NK-92 treated with Interleukin-12 subunit alpha and Interleukin-12 subunit beta, amount 100 ng/mL, for 24 hours (cell line): ENCODE results near the gene UNKL.
A peak's percentile ranks its signal among the peaks of the same experiment; 100 is the strongest.

Source experiments
- DNase-seq: peaks from one replicate; lab custom pipeline; 2025; lab: John Stamatoyannopoulos, UW

Gene UNKL

DNA sequence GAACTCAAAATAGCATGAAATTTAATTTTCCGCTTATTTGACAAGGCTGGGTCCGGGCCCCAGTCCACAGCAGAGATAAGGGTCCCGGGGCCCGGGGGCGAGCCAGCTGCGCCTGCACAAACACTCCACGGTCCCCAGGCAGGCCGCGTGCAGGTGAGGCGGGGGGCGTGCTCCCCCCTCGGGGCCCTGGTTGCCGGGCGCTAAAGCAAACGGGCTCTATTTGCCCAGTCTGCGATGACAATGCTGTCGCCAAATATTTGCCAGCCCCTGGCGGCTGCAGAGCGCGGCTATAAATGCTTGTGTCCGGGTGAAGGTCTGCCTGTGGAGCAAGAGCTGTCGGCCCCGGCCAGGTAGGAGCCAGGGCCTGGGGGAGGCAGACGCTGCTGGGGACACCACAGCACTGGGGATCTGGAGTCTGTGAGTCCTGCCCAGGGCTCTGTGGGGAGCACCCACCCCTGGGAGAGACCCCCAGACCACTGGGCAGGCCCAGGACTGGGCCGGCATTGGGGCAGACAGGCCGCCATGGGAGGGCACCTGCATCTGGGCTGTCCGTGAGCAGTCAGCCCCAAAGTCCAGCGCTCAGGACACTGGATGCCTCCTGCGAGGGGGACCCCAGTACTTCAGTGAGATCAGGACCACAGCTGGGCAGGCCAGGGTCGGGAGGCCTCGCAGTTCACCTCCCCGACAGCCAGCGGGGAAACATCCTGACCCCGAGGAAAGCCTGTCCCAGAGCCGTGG lies 16.4 kb upstream of the UNKL start, which contains the start of gene PERCC1:
TSS of gene PERCC1 (plus strand) at position 320 of the 738 bp plus-strand sequence. CDS start 1,516 bp downstream, outside the sequence.
- DNase-seq: no peak

DNA sequence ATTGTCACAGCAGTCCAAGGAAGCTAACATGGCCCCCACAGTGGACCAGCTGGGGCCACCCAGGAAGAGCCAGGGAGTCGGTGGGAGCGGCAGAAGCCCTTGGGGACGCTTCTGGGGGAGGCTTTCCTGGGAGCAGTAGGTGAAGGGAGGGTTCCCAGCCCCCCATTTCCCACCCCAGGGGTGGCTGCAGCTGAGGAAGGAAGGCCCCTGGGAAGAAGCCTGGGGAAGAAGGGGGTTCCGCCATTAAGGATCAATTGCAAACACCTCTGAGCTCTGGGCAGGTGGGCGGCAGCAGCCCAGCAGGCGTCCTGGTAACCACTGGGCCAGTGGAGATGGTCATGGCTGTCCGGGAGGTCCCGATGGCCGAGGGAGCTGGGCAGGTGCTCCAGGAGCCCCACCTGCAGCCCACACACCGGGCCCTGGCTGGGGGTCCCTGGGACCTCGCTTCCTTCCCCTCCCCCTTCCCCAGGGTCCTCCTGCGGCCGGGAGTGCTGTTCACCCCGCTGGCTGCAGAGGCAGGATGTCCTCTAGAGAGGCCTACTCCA lies 15.8 kb upstream of the UNKL start:
- no peak for DNase-seq

DNA sequence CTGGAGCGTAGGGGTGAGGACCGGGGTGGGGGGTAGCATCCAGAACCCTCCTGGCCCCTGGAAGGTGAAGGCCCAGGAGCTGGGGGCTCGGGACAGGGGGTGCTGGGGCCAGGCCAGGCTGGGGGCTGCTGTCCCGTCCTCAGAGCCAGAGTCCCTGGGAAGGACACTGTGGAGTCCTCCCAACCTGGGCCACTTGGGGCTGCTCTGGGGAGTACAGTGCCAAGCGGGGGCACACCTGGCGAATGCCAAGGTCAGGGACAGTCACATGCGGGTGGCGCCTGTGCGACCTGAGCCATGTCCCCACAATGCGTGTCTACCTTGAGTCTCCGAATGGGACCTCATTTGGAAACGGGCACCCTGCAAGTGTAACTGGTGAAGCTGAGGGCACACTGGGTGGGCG lies 15.1 kb upstream of the UNKL start:
- DNase-seq: no peak

DNA sequence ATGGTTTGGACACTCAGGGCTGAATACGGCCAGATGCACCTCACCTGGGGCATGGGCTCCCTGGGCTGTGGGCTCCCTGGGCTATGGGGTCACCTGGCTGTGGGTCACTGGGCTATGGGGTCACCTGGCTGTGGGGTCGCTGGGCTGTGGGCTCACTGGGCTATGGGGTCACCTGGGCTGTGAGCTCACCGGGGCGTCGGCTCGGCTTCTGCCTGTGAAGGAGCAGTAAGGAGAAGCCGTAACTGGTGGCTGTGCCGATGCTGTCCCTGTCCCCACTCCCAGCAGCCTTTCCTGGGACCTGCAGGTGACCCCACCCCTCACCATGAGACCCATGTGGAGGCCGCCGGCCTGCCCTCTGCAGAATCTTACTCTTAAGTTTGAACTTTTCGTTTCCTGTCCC lies 14.5 kb upstream of the UNKL start:
- no peak for DNase-seq

DNA sequence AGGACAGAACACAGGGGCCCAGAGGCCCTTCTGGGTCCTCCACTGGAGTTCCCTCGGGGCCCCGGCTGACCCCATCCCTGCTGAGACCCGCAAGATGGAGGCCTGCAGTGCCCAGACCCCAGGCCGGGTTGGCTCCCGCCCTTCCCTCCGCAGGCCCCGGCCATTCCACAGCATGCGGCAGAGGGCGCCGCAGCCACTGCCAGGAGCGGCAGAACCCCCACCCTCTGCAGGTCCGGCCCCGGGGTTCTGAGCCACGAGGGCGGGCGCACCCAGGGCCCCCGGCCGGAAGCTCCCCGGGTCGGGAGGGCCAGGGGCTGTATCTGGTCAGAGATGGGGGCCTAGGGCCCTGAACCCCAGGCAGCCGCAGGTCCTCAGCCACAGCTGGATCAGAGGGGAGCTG lies 14.0 kb upstream of the UNKL start:
- DNase-seq: no peak

DNA sequence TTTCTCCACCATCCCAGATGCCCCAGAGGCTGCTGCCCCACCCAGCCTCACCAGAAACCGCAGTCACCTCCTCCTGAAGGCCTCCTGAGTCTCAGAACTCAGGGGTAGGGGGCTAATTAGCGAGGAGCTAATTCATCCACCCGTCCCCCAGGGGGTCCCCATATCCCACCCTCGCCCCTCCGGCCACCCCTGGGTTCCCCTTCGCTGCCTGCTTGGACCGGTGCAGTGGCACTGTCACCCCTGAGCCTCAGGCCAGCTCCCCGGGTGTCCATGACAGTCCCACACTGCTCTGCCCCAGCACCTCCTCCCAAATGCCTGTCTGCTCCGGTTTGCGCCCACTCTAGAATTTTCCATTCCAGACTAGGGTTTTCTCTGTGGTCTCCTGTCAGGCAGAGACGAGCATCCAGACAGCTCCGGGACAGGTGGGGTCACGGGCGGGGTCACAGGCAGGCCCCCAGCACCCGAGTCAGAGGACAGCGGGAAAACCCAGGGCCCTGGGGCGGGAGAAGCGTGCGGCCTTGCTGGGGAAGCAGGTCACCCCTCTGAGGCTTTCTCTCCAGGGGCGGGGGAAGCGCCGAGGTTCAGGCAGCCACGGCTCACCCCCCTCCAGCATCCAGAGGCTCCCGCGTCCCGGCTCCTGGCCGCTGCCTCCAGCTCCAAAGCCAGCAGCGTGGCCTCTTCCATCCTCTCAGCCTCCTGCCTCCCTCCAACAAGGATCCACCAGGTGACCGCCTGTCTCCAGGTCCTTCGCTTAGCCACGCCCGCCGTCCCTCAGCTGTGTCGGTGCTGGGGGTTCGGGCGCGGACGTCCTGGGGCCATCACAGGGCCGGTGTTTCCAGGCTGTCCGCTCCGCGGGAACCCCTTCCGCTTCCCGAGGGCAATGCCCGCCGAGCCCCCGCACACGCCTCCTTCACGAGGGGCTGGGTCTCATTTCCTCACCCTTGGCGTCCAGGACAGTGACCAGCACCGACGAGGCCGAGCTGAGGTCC lies 13.3 kb upstream of the UNKL start:
- DNase-seq: no peak

DNA sequence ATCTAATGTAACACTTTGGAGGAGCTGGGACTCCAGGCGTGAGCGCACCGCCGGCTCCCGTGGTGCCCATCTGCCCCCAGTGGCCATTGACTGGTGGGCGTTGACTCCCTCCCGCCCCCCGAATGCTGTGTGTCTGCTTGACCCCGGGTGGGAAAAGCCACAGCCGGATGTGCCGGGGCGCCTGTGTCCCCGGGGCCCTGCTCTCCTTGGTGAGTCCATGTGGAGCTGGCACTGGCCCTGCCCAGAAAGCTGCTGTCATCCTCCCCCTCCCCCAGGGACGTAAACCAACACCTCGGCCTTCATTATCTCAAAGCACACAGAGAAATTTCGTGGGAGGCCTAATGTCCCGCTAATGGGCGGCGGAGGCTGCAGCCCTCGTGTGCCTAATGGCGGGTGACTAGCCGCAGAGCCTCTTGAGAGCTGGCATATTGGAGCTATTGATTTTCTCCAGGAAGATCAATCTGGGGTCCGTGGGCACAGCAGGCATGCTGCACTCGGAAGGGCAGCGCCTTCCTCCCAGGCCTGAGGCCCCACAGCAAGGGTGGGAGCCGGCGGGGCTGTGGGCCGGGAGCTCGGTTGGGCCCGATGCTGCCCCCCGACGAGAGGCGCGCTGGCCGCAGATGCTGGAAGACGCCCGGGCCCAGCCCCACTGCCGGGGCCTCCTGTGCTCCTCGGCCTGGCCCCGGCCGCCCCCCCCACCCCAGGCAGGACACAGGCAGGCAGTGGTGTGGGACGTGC lies 12.4 kb upstream of the UNKL start:
- no peak for DNase-seq

DNA sequence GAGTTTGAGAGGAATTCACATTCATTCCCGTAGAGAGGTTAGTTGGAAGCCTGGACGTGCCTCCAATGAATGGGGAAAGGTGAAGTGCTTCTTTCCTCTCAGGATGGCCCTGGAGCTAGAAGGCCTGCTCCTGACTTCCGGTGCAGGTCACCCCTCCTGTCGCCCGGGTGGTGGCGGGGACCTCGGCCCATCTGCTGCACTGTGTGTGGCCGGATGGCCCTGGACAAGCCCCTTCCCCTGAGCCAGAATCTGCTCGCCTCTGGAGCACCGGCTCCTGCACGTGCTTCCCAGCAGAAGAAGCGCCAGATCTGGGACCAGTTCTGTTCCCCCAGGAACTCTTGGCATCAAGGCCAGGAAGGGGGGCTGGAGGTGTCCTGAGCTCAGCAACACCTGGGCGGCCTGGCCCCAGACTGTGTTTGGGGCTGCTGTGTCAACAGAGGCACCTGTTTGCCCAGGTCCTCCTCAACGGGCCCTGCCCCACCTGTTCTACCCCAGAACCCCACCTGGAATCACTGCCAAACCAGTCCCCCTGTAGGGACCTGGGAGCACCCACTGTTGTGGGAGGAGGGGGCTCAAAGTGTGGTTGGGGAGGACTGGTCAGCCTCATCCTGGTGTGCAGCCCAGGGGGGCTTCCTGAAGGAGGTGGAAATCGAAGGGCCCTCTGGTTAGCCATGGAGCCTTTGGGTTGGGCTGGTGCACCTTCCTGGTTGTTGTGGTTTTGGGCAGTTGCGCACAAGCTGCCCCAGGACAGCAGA lies 11.3 kb upstream of the UNKL start:
- no peak for DNase-seq

DNA sequence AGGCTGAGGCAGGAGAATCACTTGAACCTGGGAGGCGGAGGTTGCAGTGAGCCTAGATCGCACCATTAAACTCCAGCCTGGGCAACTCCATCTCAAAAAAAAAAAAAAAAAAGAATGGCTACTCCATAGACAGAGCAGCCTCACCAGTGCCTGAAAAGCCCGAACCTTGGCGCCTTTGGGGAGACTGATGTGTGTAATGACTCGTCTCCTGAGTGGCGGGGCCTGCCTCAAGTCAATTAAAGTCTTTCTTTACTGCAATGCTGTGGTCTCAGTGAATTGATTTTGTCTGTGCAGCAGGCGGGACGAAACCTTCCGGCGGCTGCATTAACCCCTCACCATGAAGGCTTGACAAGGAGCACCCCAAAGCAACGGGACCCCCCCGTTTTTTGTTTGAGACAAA lies 9.5 kb upstream of the UNKL start:
- DNase-seq: no peak

DNA sequence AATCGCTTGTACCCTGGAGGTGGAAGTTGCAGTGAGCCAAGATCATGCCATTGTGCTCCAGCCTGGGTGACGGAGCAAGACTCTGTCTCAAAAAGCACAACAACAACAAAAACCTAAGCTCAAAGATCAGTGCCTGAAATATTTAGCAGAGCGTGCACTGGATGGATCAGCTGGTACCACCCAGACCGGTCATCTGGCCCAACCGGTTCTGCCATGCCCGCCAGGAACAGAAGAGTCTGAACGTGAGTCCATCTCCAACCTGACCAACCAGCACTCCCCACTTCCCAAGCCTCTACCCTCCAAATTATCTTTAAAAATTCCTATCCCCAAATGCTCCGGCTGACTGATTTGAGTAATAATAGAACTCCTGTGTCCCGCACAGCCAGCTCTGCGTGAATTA lies 7.6 kb upstream of the UNKL start:
- DNase-seq: no peak

DNA sequence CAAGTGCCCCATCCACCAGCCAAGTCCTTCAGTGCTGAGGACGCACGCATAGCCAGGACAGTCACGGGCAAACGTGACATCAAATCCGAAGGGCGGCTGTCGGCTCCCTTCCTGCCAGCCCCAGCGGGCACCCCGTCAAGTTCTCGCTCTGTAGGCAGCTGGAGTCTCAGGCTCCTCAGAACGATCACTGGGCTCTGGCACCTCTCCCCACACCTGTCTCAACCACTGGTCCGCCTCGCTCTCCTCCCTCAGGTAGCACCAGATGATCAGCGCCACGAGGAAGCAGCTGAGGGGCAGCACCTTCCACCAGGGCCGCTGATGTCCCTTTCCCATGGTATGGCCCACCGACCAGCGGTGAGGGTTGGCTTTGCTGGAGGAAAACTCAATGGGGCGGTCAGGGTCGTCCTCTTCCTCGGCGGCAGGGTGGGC lies 5.6 kb upstream of the UNKL start:
- DNase-seq: no peak

DNA sequence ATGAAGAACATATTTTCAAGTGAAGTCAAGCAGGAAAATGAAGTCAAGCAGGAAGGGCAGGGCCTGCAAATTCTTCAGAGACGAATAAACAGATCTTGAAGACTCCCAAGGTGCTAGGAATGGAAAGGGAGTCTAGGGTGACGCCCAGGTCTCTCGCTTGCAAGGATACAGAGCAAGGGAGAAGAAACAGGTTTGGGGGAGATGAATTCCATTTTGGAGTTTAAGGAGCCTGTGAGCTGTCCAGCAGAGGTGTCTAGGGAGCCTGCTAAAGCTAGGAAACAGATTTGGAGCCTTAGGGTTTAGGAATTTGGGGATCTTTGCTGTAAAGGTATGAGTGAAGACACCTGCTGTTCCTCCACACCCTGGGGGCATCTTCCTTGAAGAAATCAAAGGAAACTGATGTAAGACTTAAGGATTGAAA lies 2.0 kb upstream of the UNKL start:
- DNase-seq: no peak

DNA sequence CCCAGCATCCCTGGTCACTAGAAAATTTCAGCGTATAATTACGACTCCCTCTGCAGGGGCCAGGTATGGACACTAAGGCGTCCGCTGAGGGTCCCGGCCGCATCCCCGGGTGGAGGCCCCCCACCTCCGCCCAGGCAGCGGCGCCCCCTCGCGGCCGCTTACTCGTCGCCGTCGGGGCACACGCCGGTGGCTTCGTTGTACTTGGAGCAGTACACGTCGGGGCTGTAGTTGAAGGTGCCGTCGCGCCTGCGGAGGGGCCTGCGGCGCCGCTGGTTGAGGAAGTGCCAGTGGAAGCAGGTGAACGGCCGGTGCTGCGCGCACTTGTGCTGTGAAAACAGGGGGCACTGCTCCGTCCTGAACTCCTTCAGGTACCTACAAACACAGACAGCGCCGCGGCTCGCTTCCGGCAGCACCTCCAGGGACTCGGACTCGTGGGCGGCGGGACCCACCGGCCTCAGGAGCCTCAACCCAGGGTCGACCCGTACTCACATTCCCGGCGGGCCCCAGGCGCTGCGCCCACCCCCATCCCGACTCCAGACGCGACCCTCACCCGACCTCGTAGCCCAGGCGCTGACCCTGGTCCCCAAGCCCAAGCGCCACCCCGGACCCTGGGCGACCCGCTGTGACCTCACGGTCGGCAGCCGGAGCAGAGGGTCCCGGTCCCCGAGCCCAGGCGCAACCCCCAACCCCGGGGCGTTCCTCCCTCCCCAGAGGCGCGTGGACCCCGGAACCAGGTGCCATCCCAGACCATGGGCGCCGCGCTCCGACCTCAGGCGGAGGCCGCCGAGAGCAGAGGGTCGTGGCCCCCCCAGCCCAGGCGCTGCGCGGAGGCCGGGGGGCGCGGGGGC lies 596 bp downstream of the UNKL start:
- no peak for DNase-seq

DNA sequence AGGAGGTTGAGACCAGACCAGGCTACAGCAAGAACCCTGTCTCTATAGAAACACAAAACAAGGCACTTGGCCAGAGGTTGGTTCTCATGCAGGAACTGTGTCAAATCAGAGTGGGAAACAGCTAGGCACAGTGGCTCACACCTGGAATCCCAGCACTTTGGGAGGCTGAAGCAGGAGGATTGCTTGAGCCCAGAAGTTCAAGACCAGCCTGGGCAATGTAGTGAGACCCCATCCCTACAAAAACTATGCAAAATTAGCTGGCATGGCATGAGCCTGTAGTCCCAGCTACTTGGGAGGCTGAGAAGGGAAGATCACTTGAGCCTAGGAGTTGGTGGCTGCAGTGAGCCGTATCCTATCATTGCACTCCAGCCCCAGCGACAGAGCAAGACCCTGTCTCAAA lies 1.7 kb downstream of the UNKL start:
- no peak for DNase-seq

DNA sequence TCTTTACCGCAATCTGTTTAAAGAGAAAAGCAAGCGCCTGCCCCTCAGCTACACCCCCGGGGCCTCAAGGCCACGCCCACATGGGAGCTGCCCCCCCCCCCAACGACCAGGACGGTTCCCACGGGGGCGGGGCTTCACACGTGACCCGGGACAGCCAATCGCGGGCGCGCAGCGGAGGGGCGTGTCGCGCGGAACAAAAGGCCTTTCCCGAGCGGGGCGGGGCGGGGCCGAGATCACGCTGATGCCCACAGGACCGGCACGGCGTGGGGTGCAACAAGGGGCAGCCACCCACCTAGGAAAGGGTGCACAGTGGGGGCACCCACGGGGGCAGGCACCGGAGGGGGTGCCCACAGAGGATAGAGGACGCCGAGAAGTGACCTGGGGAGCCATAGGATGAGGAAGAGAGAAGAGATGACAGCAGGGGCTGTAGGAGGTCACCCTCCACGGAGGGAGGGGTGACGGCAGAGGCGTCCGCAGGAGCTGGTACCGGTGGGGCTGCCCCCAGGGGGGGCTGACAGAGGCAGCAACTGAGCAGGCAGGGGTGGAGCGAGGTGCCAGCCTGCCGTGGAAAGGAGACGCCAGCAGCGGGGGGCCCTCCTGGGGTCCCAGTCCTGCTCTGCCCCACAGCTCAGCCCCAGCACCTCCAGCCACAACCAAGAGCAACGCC lies 6.2 kb downstream of the UNKL start:
- DNase-seq: peak; percentile 83

DNA sequence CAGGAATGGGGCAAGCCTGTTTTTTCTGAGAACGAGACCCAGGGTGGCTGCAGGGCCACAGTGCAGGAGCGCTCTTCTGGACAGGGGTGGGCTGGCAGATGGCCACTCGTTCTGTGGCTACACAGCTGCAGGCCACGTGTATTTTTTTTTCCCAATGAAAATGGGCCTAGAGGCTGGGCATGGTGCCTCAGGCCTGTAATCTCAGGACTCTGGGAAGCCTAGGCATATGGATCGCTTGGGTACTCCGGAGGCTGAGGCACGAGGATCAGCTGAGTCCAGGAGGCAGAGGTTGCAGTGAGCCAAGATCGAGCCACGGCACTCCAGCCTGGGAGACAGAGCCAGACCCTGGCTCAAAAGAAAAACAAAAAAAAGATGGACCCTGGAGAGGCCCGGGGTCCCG lies 6.8 kb downstream of the UNKL start:
- no peak for DNase-seq

DNA sequence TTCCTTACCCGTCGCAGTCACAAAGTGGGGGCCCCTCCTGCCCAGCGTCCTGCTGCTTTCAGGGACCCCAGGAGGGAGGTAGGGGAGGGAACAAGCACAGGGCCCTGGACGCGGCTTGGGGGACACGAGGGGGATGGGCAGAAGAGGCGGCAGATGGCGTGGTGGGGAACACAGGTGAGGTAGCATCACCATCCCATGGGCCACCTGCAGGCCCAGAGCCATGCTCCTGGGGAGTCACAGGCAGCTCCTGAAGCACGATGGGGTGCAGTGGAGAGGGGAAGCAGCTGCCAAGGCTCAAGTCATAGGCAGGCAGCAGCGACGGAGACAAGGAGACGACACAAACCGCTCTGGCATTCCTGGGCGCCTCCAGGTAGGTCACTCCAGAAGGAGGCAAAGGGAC lies 10.8 kb downstream of the UNKL start:
- DNase-seq: no peak

DNA sequence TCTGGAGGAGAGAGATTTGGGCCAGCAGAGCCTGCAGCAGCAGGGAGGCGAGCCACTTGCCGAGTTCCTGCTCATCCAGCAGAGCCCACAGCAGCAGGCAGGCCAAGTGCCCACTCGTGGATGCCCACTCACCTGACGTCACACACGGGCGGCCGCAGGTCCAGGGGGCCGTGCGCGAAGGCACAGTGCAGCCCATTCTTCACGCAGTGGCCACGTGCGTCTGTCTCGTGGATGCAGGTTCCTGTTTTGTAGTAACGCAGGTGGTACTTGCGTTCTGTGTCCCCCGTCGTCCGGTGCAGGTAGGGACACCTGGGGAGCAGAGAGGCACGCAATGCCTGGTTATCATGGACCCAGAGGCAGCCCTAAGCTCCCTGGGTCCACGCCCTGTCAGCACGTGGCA lies 11.5 kb downstream of the UNKL start:
- DNase-seq: no peak

DNA sequence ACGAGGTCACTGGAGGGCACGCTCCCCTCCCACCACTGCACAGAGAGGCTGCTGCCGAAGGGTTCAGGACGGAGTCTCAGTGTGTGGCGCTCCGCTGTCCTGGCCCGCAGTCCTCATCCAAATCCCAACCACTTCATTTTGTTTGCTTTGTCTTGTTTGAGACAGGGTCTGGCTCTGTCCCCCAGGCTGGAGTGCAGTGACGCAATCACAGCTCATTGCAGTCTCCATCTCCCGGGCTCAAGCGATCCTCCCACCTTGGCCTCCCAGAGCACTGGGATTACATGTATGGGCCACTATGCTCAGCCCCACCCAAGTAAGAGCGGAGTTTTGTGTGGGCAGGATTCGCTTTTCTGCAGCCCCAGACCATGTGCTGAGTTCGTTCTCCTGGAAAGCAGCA lies 12.7 kb downstream of the UNKL start:
- no peak for DNase-seq
